NCI-H146 treated with DMSO at 0.1 percent for 48 hours (cell line): Measurements from ENCODE around the gene ITPR3.

Experiments
- DNase-seq: peaks from one replicate; lab custom pipeline; 2025; ENCODE audit not compliant: unreplicated experiment; lab: John Stamatoyannopoulos, UW

ITPR3 gene

DNA sequence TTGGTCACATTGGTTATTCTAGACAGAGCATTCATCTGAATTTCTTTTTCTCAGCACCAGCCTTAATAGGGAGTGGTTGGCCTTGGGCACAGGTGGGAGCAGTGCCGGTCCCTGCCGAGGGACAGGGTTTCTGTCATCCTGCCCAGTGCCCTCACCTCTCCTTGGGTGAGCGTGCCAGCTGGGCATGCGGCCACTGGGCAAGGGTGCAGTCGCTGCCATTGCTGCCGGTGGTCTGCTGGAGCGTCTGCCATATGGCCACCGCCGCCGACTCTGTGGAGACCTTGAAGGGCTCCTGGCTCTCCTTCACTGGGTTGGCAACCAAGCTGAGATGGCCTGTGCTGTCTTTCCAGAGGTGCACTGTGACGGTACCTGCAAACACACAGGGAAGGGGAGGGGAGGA lies 106.8 kb downstream of the ITPR3 start:
- DNase-seq, result no peak

DNA sequence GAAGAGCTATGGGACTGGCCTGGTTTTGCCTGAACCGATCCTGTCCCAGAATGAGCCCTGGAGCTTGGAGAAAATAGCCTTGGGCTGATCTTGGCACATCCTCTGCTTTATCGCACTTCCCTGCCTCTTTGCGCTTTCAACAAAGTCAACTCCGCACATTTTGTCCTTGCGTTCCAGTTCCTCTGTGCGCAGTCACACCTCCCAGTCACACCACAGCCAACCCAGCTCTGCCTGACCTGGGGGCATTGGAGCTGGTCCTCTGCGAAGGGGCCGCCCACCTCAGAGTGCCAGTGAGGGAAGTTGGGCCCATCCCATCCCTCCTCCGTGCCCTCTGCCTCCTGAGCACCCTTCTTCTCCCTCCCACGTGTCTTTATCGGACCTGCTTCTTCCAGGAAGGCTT lies 107.3 kb downstream of the ITPR3 start:
- DNase-seq, result no peak

DNA sequence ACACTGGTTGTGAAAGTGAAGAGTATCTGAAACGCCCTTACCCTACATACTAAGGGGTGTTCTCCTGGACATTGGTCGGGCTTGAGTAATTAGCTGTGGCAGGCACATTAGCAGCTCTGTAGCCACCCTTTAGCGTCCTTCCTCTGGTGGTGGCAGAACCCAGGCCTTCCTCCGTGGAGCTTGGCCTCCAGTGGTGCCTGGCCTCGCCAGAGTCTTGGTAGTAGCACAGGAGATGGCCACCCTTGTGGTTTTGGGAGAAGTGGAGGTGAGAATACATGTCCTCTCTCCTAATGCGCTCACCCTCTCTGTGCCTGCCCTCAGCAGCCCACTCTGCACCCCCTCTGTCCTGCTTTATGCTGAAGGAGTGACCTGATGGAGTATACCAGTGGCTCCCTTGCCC lies 107.9 kb downstream of the ITPR3 start:
- no peak for DNase-seq

DNA sequence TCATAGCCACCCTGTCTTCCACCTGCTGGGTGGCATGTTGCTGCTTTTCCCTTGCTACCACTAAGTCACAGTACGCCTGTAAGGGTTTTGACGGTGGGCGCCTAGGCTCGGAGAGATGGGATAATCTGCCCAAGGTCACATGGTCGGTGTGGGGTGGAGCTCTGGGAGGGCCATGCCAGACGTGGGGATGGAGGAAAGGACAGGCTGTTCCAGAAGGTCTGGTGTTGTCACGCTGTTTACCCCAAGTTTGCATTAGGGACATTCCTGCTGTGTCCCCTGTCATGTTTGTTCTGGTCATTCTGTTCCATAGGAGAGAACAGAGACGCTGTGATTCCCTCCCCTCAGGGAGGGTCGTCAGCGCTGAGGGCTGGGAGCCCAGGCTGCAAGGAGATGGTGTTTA lies 109.5 kb downstream of the ITPR3 start:
- no peak for DNase-seq

DNA sequence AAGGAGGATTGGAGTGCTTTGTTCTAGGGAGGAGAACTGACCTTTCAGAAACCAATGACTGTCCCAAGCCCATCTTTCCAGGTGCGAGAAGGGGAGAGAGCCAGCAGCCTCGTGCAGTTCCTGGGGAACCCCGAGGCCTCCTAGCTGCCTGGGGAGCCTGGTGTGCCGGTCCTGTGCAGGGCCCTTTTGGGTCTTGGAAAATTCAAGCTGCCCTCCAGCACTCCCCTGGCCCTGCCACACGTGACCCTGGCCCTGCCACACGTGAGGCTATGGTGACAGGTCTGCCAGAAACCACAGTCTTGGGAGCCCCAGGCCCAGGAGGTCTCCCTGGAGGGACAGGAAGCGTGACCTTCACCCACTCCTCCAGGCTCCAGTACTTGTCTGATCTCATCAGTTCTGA lies 109.9 kb downstream of the ITPR3 start:
- no peak for DNase-seq

DNA sequence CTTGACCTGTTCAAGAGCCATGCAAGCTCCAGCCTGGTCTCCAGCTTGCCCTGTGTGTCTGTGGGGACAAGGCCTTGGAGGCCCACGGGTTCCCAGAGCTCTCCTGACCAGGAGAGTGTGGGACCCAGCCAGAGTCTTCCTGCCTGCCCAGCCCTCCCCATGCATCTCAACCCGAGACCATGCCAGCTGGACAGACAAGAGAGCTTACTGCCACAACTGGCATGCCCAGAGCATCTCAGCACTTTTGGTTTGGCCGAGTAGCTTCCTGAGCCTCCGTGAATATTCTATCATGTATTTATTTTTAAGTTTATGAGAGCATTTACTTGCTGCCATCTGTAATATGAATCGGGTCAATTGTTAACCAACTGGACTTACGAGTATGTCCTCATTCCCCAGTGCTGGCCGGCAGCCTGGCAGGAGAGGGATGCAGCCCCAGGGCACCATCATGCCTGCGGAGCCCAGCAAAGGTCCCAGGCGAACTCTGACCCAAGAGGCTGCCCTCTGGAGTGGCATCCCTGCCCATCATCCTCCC lies 110.7 kb downstream of the ITPR3 start:
- DNase-seq, result no peak

DNA sequence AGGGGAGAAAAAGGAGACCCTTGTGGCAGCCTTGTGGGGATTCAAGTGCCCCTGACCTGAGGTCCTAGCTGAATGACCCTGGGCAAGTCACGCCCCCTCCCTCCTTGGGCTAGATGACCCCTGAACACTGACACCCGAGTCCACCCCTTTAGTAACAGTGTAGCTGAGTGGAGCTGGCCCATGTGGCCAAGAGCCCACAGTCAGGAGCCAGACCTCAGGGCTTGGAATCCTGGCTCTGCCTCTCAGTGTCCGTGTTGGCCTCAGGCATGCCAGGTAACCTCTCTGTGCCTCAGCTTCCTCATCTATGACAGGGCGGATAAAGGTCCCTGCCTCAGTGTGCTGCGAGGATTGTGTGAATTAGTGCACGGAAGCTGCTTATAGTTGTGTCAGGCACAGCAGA lies 111.3 kb downstream of the ITPR3 start:
- no peak for DNase-seq

DNA sequence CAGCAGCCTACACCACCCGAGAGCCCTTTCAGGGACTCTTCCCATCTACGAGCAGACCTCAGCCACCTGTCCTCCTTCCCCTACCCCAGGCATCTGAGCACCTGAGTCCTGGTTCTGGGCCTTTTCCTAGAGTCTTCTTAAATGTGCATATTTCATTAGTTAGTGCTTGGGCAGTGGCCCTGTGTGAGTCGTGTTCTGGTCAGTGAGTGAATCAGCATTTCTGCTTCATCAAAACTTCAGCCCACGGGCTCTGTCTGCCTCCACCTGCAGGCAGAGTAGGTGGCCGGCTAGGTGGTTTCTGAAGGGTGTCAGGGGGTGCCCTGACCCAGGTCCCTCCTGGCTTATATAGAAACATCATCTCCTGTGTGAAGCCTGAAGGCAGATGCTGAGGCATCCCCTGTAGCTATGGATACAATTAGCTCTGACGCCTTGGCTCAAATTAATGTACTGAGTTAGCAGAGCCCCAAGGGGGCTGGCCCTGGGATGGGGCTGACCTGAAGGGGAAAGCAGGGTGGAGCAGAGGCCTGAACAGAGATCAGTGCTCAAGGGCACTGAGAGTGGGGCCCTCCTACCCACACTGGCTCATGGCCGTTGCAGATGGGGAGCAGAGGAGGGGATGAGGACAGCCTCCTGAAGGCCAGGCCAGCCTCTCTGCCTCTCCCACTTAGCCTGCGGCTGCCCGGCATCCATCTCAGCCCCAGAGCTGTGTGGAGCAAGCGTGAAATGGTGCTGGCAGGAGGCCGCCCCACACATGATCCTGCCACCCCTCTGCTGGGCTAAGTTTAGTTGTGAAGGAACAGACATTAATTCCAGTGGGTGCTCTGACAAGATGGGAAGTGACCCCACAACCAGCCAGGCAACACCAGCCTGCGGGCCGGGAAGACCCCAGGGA lies 111.9 kb downstream of the ITPR3 start:
- DNase-seq, result no peak

DNA sequence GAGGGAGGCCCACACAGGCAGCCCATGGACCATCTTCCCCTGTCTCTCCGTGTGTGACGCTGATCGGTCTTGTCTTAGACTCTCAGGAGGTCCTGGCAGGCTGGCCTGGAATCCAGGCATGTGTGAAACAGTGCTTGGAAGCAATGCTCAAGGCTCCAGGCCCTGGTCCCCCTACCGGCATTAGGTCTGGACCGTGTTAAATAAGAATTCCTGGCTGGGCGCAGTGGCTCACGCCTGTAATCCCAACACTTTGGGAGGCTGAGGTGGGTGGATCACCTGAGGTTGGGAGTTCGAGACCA lies 112.5 kb downstream of the ITPR3 start:
- DNase-seq, result no peak

DNA sequence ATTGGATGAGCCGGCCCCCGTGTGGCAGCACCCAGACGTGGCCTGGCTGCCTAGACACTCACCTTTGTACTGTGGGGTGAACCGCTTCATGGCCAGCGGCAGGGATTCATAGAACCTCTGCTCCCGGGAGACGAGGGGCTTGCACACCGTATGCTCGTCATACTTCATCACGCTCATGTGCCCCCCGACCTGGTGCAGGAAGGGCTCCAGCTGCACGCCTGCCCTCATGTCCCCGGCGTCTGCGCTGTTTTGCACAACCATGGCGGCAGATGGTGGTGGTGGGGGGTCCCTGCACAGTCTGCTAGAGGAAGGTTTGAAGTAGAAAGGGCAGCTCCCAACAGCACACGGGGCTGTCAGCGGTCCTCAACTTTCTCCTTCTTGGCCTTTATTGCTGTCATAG lies 114.1 kb downstream of the ITPR3 start:
- DNase-seq, result no peak

DNA sequence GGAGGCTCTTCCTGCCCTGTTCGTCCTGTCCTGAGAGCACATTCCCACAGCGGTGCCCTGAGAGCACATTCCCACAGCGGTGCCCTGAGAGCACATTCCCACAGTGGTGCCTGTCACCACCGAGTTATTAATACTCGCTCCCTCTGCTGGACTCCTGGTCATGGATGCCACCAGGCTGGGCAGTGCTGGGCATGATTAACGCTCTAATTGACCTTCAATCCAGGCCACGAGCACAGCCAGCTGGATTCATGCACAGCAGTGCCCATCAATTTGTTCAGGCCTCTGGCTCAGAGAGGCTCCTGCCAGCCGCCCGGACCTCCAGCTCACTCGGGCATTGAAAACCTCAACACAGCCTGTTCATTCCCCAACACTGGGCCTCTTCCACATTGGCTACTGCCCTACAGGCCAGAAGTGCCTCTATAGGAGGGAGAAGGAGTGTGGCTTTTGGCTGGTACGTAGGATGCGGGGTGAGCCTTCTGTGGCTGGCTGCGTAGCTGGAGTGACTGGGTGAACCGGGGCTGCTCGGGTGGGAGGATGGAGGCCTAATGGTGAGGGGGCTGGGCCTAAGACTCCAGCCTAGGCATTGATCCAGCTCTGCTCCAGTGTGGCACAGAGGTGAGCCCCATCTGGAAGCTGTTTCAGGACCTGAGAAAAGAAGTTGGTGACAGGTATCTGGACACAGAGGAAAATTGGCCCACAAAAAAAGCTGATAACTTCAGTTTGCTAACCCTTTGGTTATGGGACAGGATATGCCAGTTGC lies 116.3 kb downstream of the ITPR3 start:
- DNase-seq, result no peak

DNA sequence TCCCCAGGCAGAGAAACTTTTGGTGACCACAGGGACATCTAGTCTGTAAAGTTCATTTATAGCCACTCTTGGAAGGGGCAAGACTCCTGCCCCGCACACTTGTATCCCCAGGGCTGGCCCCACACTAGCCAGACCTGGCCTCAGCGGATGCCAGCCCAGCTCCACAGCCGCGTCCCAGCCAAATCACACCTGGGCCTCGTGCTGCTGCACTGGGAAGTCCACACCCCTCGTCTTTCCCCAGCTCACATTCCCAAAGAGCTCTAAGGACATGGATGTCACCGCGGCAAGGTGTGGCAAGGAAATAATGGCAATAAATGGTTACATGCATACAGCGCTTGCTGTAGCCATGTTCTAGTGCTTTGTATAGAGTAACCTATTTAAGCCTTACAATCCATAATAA lies 117.0 kb downstream of the ITPR3 start:
- no peak for DNase-seq

DNA sequence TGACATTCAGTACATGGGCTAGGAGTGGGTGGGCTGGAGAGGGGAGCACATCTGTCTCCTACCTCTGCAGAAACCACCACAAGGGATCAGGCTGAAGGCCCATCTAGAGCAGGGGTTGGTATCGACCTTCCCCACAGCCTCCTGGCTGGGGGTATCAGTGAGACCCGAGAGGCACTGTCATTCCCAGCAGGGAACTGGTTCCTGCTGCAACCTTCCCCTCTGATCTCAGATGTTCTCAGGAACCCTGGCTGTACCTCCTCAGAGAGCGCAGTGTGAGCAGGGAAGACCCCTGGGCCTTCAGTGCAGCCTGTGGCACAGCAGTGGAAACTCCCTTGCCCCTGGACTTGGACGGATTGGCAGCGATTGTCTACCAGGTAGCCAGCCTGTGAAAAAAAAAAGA lies 117.8 kb downstream of the ITPR3 start:
- DNase-seq, result no peak

DNA sequence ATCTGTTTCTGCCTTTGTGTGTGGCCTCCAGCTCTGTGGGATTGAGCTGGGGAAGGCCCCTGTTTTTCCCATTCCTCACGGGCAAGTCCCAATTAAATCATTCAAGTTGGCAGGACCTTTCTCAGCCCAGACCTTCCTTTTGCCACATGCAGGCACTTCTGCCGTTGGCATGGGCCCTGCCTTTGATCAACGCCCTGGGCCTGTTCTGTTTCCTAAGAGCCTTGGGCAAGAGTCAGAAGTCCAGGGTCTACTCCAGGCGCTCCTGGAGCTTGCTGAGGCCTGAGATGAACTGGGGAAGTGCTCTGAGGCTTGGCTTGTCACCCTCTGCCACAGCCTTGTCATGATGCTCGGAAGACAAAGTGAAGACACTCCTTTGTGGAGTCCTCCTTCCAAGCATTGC lies 118.4 kb downstream of the ITPR3 start:
- no peak for DNase-seq

DNA sequence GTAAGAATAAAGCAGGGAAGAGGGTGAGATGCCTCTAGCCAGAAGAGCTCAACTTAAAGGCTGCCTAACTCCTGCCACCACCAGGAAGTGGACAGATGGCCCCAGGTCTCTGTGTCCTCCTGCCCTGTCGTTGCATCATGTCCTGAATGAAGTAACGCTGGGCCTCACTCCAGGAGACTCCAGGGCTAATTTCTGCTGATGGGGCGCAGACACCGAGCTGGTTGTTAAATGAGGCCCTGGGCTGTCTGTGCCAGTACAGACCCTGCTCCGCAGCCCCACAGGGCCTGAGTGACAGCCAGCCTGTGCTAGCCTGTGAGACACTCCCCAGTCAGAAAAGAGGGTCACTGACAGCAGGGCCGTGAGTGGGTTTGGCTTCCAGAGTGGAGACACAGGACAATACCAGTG lies 119.1 kb downstream of the ITPR3 start:
- DNase-seq, result no peak

DNA sequence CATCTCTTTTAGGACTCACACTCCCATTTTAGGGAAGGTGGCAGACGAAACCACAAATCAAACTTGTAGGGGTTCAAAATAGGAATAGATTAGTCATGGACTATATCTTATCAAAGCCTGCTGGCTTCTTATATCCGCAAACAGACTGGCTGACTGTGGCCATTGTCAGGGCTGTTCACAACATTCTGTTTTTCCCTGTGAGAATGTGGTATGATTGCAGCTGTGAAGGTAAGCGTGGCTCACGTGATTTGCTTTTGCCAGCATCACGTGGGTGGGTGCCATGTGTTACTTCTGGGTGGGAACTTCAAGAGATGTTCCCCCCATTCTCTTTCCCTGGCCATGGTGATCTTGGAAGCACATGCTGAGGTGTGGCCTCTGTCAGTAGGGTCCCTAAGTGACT lies 119.7 kb downstream of the ITPR3 start:
- DNase-seq, result no peak

DNA sequence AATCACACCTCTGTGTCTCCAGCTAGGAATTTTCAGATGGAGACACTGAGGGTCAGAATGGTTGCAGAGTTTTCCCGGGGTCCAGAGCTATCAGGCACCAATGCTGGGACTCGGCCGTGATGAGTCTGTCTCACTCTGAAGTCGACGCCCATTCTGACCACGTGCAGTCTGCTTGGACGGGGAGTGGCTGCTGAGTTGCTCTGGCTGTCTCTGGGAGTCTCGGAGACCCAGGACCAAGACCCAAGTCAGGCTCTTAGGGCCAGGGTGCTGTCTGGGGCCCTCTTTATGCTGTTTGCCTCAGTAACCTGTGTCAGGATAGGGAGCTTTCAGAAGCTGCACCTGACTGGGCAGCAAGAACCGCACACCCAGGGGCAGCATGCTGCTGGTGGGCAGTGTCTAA lies 121.0 kb downstream of the ITPR3 start:
- no peak for DNase-seq

DNA sequence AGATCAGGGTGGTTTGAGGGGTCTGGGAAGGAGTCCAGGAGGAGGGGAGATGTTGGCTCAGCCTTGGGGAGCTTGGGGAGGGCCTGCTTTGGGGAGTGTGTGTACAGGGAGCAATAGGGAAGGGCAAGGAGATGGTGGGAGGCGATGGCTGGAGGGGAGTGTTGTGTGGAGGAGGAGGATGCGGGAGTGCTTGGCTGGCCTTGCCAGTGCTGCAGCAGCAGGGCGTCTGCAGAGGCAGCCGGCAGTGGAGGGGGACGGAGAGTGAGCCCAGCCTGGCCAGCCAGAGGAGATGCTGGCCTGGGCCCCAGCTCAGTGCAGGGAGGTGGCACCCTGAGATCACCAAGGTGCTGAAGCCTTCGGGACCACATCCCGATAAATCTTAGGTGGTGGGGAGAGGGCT lies 121.7 kb downstream of the ITPR3 start:
- DNase-seq, result no peak

DNA sequence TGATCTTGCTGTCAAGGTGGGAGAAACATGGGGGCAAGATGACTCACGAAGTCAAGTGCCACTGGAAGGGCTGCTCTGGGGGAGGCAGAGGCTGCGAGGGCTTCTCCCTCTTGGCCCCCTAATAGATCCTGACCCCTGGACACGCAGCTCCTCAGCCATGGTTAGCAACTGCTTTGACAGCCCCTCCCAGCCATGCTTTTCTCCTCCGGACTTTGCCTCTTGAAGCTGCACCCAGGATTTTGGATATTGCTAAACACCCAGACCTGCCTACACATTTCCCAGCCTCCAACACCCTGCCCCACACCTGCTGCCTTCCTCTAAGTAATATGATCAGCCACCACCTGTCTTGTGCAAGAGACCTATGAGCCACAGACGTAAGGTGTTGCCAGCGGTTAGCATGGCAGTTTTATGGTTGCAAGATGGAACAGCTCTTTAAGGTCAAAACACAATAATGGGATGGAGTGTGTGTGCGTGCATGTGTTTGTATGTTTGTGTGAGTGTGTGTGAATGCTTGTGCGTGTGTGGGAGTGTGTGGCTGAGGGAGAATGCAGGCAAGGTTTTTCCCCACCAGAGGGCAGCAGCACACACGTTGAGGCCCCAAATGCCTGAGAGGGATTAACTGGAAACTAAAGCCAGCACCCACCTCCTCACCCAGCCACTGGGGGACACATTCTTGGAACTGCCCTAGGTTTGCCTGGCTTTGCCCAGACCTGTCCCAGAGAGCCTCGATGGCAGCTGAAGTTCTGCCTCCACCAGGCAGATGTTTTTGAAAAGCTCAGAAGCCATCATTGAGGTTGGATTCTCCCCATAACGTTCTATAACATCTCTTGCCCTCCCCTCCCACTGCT lies 123.1 kb downstream of the ITPR3 start:
- DNase-seq, result peak; percentile 86

DNA sequence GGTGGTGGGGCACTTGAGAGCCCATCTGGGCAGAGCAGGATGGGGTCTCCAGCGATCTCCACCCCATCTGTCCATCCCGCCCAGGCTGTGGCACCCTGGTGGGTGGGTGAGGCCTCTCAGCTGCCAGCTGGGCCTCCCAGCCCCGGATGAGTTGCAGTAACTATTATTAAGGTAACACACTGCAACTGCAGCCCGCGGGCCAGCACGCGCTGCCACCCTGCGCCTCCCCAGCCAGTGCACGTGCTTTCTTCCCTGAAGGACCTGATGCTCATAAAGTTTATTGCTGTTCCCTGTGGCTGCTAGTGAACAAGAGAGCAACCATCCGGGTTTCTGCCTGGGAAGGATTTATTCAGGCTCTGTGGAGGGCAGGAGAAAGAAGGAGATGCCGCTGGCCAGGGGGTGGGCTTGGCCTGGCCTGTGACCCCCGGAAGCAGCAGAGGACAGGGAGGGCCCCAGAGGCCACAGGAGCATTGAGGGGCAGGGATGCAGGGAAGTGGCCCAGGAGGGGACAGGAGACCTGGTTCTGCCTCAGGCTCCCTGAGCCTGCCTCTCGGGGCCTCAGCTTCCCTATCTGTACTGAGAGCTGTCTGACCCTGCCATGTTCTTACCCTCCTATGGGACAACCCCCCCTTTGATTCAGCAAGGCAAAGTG lies 123.9 kb downstream of the ITPR3 start:
- DNase-seq, result no peak

DNA sequence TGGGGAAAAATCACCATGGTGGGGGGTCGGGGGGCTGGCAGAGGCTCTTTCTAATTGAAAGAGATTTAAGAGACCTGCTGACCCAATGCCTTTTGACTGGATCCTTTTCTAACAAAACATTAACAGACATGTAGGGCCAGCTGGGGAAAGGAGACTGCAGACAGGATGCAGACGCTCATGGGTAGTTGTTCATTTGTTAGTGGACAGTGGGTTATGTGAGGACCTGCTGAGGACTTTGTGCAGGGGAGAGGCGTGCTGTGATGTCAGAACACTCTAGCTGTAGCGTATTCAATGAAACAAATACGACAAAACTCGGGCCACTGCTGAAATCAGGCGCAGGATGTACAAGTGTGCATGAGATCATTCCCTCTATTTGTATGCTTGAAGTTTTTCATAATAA lies 124.4 kb downstream of the ITPR3 start:
- no peak for DNase-seq
